ENCODE results near the gene NEK9. TPM values are rescaled to one million over a fixed set of nuclear protein-coding genes. Genes with fewer than 3 reads are reported as not detected.

The NEK9 gene
- total and polyA plus RNA-seq, 2 experiments from 2014 or later = 16.3 to 31.1 TPM

DNA sequence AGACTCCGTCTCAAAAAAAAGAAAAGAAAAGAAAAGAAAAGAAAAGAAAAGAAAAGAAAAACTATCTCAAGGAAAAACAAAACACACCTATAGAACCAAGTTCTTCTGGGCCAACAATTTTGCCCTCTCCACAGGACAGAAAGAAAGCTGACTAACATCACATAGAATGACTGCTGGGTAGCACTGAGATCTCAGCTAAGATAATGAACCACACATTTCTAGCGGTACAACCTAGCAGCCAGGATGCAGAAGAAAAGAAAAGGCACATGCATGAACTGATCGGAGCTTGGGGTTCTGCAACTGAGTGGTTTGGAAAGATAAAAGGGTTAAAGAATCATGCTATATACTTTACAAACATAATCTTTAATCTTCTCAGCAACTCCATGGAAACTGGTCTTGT, 30.1 kb upstream of the NEK9 start:
- H3K79me2 ChIP-seq (replicated peaks; ENCODE audit: insufficient read depth) = peaks cover 78% of the 10 kb centered on the region
- Mint-ChIP-seq H3K4me3 (no peak overlapping the region), H3K36me3 (ENCODE audit: low read depth) (no peaks in the 10 kb centered on the region), H3K9me3 (no peaks in the 10 kb centered on the region), H3K4me1 (peaks cover 30% of the 10 kb centered on the region; the same call in 2 of the 3 replicates), H3K27ac (no peak overlapping the region), H3K27me3 (ENCODE audit: insufficient read depth, low read depth, poor library complexity) (peaks cover 2% of the 10 kb centered on the region)
- H3K27ac ChIP-seq (ENCODE audit: low read depth) = peak overlapping the region; percentile 34; the same call in 1 of the 2 replicates
- H2AFZ ChIP-seq = no peak overlapping the region
- H4K20me1 ChIP-seq (replicated peaks; ENCODE audit: insufficient read depth) = peaks cover 26% of the 10 kb centered on the region; the same call in 1 of the 2 replicates
- no peaks in the 10 kb centered on the region for H3K9me2 ChIP-seq (ENCODE audit: insufficient read depth)
- no peak overlapping the region for H3K4me2 ChIP-seq
- peaks cover 11% of the 10 kb centered on the region; the same call in 1 of the 2 replicates for H3K4me1 ChIP-seq (ENCODE audit: insufficient read depth)
- no peaks in the 10 kb centered on the region for H3F3A ChIP-seq (replicated peaks; ENCODE audit: low read depth)
- no peaks in the 10 kb centered on the region for H3K27me3 ChIP-seq (ENCODE audit: insufficient read depth)
- TF ChIP-seq CREB1 (CRISPR knock-in tag; IDR thresholded peaks at IDR 0.05; ENCODE audit: low read depth) (no peak), EZH2phosphoT487 (IDR thresholded peaks at IDR 0.05; ENCODE audit: unreplicated experiment) (no peak), JUNB (IDR thresholded peaks at IDR 0.05; ENCODE audit: unreplicated experiment) (no peak), STAT1 (IDR thresholded peaks at IDR 0.05; ENCODE audit: unreplicated experiment) (no peak), ZNF331 (CRISPR knock-in tag; IDR thresholded peaks at IDR 0.05; ENCODE audit: low read depth) (no peak), POLR2AphosphoS5 (IDR thresholded peaks at IDR 0.05; ENCODE audit: low read depth) (no peak), NANOG (IDR thresholded peaks at IDR 0.05; ENCODE audit: borderline replicate concordance) (no peak), ZNF114 (CRISPR knock-in tag; IDR thresholded peaks at IDR 0.05) (no peak), EZH2 (IDR thresholded peaks at IDR 0.05; ENCODE audit: low read depth, unreplicated experiment) (no peak)
- TF ChIP-seq, protein P1, sequence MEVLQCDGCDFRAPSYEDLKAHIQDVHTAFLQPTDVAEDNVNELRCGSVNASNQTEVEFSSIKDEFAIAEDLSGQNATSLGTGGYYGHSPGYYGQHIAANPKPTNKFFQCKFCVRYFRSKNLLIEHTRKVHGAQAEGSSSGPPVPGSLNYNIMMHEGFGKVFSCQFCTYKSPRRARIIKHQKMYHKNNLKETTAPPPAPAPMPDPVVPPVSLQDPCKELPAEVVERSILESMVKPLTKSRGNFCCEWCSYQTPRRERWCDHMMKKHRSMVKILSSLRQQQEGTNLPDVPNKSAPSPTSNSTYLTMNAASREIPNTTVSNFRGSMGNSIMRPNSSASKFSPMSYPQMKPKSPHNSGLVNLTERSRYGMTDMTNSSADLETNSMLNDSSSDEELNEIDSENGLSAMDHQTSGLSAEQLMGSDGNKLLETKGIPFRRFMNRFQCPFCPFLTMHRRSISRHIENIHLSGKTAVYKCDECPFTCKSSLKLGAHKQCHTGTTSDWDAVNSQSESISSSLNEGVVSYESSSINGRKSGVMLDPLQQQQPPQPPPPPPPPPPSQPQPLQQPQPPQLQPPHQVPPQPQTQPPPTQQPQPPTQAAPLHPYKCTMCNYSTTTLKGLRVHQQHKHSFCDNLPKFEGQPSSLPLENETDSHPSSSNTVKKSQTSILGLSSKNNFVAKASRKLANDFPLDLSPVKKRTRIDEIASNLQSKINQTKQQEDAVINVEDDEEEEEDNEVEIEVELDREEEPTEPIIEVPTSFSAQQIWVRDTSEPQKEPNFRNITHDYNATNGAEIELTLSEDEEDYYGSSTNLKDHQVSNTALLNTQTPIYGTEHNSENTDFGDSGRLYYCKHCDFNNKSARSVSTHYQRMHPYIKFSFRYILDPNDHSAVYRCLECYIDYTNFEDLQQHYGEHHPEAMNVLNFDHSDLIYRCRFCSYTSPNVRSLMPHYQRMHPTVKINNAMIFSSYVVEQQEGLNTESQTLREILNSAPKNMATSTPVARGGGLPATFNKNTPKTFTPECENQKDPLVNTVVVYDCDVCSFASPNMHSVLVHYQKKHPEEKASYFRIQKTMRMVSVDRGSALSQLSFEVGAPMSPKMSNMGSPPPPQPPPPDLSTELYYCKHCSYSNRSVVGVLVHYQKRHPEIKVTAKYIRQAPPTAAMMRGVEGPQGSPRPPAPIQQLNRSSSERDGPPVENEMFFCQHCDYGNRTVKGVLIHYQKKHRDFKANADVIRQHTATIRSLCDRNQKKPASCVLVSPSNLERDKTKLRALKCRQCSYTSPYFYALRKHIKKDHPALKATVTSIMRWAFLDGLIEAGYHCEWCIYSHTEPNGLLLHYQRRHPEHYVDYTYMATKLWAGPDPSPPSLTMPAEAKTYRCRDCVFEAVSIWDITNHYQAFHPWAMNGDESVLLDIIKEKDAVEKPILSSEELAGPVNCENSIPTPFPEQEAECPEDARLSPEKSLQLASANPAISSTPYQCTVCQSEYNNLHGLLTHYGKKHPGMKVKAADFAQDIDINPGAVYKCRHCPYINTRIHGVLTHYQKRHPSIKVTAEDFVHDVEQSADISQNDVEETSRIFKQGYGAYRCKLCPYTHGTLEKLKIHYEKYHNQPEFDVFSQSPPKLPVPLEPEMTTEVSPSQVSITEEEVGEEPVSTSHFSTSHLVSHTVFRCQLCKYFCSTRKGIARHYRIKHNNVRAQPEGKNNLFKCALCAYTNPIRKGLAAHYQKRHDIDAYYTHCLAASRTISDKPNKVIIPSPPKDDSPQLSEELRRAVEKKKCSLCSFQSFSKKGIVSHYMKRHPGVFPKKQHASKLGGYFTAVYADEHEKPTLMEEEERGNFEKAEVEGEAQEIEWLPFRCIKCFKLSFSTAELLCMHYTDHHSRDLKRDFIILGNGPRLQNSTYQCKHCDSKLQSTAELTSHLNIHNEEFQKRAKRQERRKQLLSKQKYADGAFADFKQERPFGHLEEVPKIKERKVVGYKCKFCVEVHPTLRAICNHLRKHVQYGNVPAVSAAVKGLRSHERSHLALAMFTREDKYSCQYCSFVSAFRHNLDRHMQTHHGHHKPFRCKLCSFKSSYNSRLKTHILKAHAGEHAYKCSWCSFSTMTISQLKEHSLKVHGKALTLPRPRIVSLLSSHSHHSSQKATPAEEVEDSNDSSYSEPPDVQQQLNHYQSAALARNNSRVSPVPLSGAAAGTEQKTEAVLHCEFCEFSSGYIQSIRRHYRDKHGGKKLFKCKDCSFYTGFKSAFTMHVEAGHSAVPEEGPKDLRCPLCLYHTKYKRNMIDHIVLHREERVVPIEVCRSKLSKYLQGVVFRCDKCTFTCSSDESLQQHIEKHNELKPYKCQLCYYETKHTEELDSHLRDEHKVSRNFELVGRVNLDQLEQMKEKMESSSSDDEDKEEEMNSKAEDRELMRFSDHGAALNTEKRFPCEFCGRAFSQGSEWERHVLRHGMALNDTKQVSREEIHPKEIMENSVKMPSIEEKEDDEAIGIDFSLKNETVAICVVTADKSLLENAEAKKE (CRISPR knock-in tag; IDR thresholded peaks at IDR 0.05) = no peak
- TF ChIP-seq, protein P2, sequence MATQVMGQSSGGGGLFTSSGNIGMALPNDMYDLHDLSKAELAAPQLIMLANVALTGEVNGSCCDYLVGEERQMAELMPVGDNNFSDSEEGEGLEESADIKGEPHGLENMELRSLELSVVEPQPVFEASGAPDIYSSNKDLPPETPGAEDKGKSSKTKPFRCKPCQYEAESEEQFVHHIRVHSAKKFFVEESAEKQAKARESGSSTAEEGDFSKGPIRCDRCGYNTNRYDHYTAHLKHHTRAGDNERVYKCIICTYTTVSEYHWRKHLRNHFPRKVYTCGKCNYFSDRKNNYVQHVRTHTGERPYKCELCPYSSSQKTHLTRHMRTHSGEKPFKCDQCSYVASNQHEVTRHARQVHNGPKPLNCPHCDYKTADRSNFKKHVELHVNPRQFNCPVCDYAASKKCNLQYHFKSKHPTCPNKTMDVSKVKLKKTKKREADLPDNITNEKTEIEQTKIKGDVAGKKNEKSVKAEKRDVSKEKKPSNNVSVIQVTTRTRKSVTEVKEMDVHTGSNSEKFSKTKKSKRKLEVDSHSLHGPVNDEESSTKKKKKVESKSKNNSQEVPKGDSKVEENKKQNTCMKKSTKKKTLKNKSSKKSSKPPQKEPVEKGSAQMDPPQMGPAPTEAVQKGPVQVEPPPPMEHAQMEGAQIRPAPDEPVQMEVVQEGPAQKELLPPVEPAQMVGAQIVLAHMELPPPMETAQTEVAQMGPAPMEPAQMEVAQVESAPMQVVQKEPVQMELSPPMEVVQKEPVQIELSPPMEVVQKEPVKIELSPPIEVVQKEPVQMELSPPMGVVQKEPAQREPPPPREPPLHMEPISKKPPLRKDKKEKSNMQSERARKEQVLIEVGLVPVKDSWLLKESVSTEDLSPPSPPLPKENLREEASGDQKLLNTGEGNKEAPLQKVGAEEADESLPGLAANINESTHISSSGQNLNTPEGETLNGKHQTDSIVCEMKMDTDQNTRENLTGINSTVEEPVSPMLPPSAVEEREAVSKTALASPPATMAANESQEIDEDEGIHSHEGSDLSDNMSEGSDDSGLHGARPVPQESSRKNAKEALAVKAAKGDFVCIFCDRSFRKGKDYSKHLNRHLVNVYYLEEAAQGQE (IDR thresholded peaks at IDR 0.05; ENCODE audit: unreplicated experiment) = no peak
- TF ChIP-seq, protein P3, sequence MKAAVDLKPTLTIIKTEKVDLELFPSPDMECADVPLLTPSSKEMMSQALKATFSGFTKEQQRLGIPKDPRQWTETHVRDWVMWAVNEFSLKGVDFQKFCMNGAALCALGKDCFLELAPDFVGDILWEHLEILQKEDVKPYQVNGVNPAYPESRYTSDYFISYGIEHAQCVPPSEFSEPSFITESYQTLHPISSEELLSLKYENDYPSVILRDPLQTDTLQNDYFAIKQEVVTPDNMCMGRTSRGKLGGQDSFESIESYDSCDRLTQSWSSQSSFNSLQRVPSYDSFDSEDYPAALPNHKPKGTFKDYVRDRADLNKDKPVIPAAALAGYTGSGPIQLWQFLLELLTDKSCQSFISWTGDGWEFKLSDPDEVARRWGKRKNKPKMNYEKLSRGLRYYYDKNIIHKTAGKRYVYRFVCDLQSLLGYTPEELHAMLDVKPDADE (IDR thresholded peaks at IDR 0.05) = no peak
- TF ChIP-seq, protein P4, sequence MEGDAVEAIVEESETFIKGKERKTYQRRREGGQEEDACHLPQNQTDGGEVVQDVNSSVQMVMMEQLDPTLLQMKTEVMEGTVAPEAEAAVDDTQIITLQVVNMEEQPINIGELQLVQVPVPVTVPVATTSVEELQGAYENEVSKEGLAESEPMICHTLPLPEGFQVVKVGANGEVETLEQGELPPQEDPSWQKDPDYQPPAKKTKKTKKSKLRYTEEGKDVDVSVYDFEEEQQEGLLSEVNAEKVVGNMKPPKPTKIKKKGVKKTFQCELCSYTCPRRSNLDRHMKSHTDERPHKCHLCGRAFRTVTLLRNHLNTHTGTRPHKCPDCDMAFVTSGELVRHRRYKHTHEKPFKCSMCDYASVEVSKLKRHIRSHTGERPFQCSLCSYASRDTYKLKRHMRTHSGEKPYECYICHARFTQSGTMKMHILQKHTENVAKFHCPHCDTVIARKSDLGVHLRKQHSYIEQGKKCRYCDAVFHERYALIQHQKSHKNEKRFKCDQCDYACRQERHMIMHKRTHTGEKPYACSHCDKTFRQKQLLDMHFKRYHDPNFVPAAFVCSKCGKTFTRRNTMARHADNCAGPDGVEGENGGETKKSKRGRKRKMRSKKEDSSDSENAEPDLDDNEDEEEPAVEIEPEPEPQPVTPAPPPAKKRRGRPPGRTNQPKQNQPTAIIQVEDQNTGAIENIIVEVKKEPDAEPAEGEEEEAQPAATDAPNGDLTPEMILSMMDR (conservative IDR thresholded peaks at IDR 0.05; ENCODE audit: low read depth in 2 of 2) = no peak
- DNase-seq (ENCODE audit: low spot score) = no peak
- H3K4me3 ChIP-seq = no peak overlapping the region
- H3K36me3 ChIP-seq (ENCODE audit: insufficient read depth) = no peaks in the 10 kb centered on the region
- ATAC-seq = no peak
